Measurements from ENCODE around the gene JAZF1.

The JAZF1 gene

GRCh38 chr7:27826357-27826756 lies 354.2 kb downstream of the JAZF1 start:
- in situ Hi-C loops (cut with HindIII; ENCODE audit: low pct_ligation_motif_present, low pct_unique_long_range_greater_than_20kb, low sequenced_read_pairs), result no loop called here
- no peak for DNase-seq

- DNase-seq, result no peak
- in situ Hi-C loops (cut with HindIII; ENCODE audit: low pct_ligation_motif_present, low pct_unique_long_range_greater_than_20kb, low sequenced_read_pairs), result no loop called here
Observed at GRCh38 chr7:27825891-27826290, 354.7 kb downstream of the JAZF1 start.

- DNase-seq, result no peak
- in situ Hi-C loops (cut with HindIII; ENCODE audit: low pct_ligation_motif_present, low pct_unique_long_range_greater_than_20kb, low sequenced_read_pairs), result no loop called here
Observed at GRCh38 chr7:27822245-27822644, 358.4 kb downstream of the JAZF1 start.

GRCh38 chr7:27812706-27813105 lies 367.9 kb downstream of the JAZF1 start:
- in situ Hi-C loops (cut with HindIII; ENCODE audit: low pct_ligation_motif_present, low pct_unique_long_range_greater_than_20kb, low sequenced_read_pairs), result no loop called here
- DNase-seq, result no peak

- DNase-seq, result no peak
- in situ Hi-C loops (cut with HindIII; ENCODE audit: low pct_ligation_motif_present, low pct_unique_long_range_greater_than_20kb, low sequenced_read_pairs), result no loop called here
Observed at GRCh38 chr7:27810186-27810585, 370.4 kb downstream of the JAZF1 start.

GRCh38 chr7:27808626-27809025 lies 372.0 kb downstream of the JAZF1 start:
- peak; percentile 16 for DNase-seq
- in situ Hi-C loops (cut with HindIII; ENCODE audit: low pct_ligation_motif_present, low pct_unique_long_range_greater_than_20kb, low sequenced_read_pairs), result no loop called here

GRCh38 chr7:27804139-27804538 lies 376.5 kb downstream of the JAZF1 start:
- DNase-seq, result no peak
- in situ Hi-C loops (cut with HindIII; ENCODE audit: low pct_ligation_motif_present, low pct_unique_long_range_greater_than_20kb, low sequenced_read_pairs), result no loop called here

- in situ Hi-C loops (cut with HindIII; ENCODE audit: low pct_ligation_motif_present, low pct_unique_long_range_greater_than_20kb, low sequenced_read_pairs), result no loop called here
- no peak for DNase-seq
Observed at GRCh38 chr7:27802999-27803398, 377.6 kb downstream of the JAZF1 start.

- DNase-seq, result no peak
- in situ Hi-C loops (cut with HindIII; ENCODE audit: low pct_ligation_motif_present, low pct_unique_long_range_greater_than_20kb, low sequenced_read_pairs), result no loop called here
Observed at GRCh38 chr7:27799212-27799611, 381.4 kb downstream of the JAZF1 start.

- DNase-seq, result no peak
- in situ Hi-C loops (cut with HindIII; ENCODE audit: low pct_ligation_motif_present, low pct_unique_long_range_greater_than_20kb, low sequenced_read_pairs), result no loop called here
Observed at GRCh38 chr7:27795977-27796376, 384.6 kb downstream of the JAZF1 start.

- no peak for DNase-seq
- in situ Hi-C loops (cut with HindIII; ENCODE audit: low pct_ligation_motif_present, low pct_unique_long_range_greater_than_20kb, low sequenced_read_pairs), result no loop called here
Observed at GRCh38 chr7:27793780-27794179, 386.8 kb downstream of the JAZF1 start.

- in situ Hi-C loops (cut with HindIII; ENCODE audit: low pct_ligation_motif_present, low pct_unique_long_range_greater_than_20kb, low sequenced_read_pairs), result no loop called here
- DNase-seq, result no peak
Observed at GRCh38 chr7:27788437-27788836, 392.2 kb downstream of the JAZF1 start.

- DNase-seq, result peak; percentile 90
- in situ Hi-C loops (cut with HindIII; ENCODE audit: low pct_ligation_motif_present, low pct_unique_long_range_greater_than_20kb, low sequenced_read_pairs), result no loop called here
Observed at GRCh38 chr7:27784399-27785053, 396.1 kb downstream of the JAZF1 start.

- DNase-seq, result no peak
- in situ Hi-C loops (cut with HindIII; ENCODE audit: low pct_ligation_motif_present, low pct_unique_long_range_greater_than_20kb, low sequenced_read_pairs), result no loop called here
Observed at GRCh38 chr7:27782849-27783248, 397.7 kb downstream of the JAZF1 start.

GRCh38 chr7:27781188-27781587 lies 399.4 kb downstream of the JAZF1 start:
- in situ Hi-C loops (cut with HindIII; ENCODE audit: low pct_ligation_motif_present, low pct_unique_long_range_greater_than_20kb, low sequenced_read_pairs), result no loop called here
- DNase-seq, result no peak

Measured in ACHN (cell line).